ENCODE measurements around the gene VSTM1. TPM values are rescaled to one million over a fixed set of nuclear protein-coding genes. Genes with fewer than 3 reads are reported as not detected.

Gene VSTM1
- total and polyA plus RNA-seq, 2 donors: 0.37 to 1.1 TPM

DNA sequence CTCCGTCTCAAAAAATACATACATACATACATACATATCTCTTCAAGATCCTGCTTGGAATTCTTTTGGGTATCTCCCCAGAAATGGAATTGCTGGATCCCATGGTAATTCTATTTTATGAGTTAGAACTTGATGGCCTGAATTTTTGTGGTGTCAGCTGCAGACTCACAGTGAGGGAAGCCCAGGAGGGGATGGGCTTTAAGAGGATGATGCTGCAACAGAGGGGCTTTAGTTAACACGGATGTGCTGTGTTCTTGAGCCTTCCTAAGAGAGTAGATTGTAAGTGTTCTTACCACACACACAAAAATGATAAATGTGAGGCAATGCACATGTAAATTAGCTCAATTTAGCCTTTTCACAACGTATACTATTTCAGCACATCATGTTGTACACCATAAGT is 40.5 kb downstream of the VSTM1 start:
- H3K9me3 ChIP-seq (ENCODE audit: control insufficient read depth in 2 of 2, insufficient read depth in 1 of 2, low read length in 1 of 2): no peaks in the 10 kb centered on the region
- no peak for DNase-seq (ENCODE audit: low read depth in 6 of 9, low spot score in 9 of 9)
- H3K27ac ChIP-seq (ENCODE audit: low read depth in 1 of 2, low read length in 1 of 2): no peak overlapping the region
- H3K36me3 ChIP-seq (ENCODE audit: control insufficient read depth in 2 of 2, insufficient read depth in 2 of 2, low read length in 1 of 2): no peaks in the 10 kb centered on the region
- H3K27me3 ChIP-seq (ENCODE audit: control insufficient read depth in 2 of 2, insufficient read depth in 1 of 2, low read length in 1 of 2): peaks cover 0 to 5% of the 10 kb centered on the region in 2 donors
- no peak overlapping the region for H3K4me3 ChIP-seq (ENCODE audit: low read length in 2 of 2)
- 56% methylated on average over 3 of the region's 3 CpGs for WGBS
- no peaks in the 10 kb centered on the region for H3K4me1 ChIP-seq (ENCODE audit: control insufficient read depth in 2 of 2, insufficient read depth in 2 of 2, low read length in 2 of 2)

DNA sequence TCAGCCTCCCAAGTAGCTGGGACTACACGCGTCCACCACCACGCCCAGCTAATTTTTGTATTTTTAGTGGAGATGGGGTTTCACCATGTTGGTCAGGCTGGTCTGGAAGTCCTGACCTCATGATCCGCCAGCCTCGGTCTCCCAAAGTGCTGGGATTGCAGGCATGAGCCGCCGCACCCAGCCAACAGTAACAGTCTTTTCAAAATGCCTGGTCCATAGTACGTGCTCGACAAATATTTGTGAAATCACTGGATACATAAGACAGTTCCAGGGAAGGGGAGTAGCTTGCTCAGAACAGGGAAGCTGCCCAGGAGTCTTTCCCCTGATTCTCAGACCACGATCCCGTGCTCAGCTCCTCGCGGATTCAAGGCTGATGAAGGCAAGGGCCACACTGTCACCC is 41.8 kb downstream of the VSTM1 start:
- Histone ChIP-seq H3K27me3 (ENCODE audit: control insufficient read depth in 2 of 2, insufficient read depth in 1 of 2, low read length in 1 of 2) (peaks cover 0 to 5% of the 10 kb centered on the region in 2 donors), H3K4me3 (ENCODE audit: low read length in 2 of 2) (no peak overlapping the region), H3K4me1 (ENCODE audit: control insufficient read depth in 2 of 2, insufficient read depth in 2 of 2, low read length in 2 of 2) (no peaks in the 10 kb centered on the region), H3K27ac (ENCODE audit: low read depth in 1 of 2, low read length in 1 of 2) (no peak overlapping the region), H3K36me3 (ENCODE audit: control insufficient read depth in 2 of 2, insufficient read depth in 2 of 2, low read length in 1 of 2) (no peaks in the 10 kb centered on the region), H3K9me3 (ENCODE audit: control insufficient read depth in 2 of 2, insufficient read depth in 1 of 2, low read length in 1 of 2) (no peaks in the 10 kb centered on the region)
- 97% methylated on average over 13 of the region's 13 CpGs for WGBS
- no peak for DNase-seq (ENCODE audit: low read depth in 6 of 9, low spot score in 9 of 9)

DNA sequence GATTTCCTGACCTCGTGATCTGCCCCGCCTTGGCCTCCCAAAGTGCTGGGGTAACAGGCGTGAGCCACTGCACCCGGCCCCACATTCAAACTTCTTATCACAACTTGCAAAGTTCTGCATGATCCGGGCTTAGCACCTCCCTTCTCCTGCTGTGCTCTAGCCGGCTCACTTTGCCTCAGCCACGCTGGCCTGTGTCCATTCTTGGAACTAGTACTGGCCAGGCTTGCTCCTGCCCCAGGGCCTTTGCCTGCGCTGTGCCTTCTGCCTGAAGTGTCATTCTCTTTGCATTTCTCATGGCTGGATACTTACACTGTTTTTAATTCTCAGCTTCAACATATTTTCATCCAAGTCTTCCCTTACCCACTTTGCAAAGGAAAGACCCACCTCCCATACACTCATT is 42.3 kb downstream of the VSTM1 start:
- H3K27ac ChIP-seq (ENCODE audit: low read depth in 1 of 2, low read length in 1 of 2): no peak overlapping the region
- DNase-seq (ENCODE audit: low read depth in 6 of 9, low spot score in 9 of 9): no peak
- H3K9me3 ChIP-seq (ENCODE audit: control insufficient read depth in 2 of 2, insufficient read depth in 1 of 2, low read length in 1 of 2): no peaks in the 10 kb centered on the region
- H3K27me3 ChIP-seq (ENCODE audit: control insufficient read depth in 2 of 2, insufficient read depth in 1 of 2, low read length in 1 of 2): peaks cover 0 to 5% of the 10 kb centered on the region in 2 donors
- H3K4me1 ChIP-seq (ENCODE audit: control insufficient read depth in 2 of 2, insufficient read depth in 2 of 2, low read length in 2 of 2): no peaks in the 10 kb centered on the region
- no peaks in the 10 kb centered on the region for H3K36me3 ChIP-seq (ENCODE audit: control insufficient read depth in 2 of 2, insufficient read depth in 2 of 2, low read length in 1 of 2)
- H3K4me3 ChIP-seq (ENCODE audit: low read length in 2 of 2): no peak overlapping the region
- WGBS: 95% methylated on average over 8 of the region's 8 CpGs

DNA sequence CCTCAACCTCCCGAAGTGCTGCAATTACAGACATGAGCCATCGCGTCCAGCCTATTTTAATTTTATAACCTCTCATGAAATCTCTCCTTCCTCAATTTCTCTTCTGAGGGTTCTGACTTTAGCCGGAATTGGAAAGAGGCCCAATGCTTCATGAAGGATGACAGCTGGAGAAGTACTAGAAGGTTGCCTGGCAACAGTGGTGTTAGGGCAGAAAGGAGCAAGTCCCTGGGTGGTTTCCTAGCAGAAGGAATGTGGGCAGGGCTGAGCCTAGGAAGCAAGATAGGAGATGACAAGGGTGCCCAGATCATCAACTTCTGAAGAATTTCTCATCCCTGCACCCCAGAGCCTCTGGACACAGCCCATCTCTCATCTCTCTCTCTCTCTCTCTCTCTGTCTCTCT is 46.4 kb downstream of the VSTM1 start:
- Histone ChIP-seq H3K4me1 (ENCODE audit: control insufficient read depth in 2 of 2, insufficient read depth in 2 of 2, low read length in 2 of 2) (no peaks in the 10 kb centered on the region), H3K27ac (ENCODE audit: low read depth in 1 of 2, low read length in 1 of 2) (no peak overlapping the region), H3K4me3 (ENCODE audit: low read length in 2 of 2) (no peak overlapping the region), H3K9me3 (ENCODE audit: control insufficient read depth in 2 of 2, insufficient read depth in 1 of 2, low read length in 1 of 2) (no peaks in the 10 kb centered on the region), H3K27me3 (ENCODE audit: control insufficient read depth in 2 of 2, insufficient read depth in 1 of 2, low read length in 1 of 2) (no peaks in the 10 kb centered on the region), H3K36me3 (ENCODE audit: control insufficient read depth in 2 of 2, insufficient read depth in 2 of 2, low read length in 1 of 2) (no peaks in the 10 kb centered on the region)
- DNase-seq (ENCODE audit: low read depth in 6 of 9, low spot score in 9 of 9): no peak
- WGBS: 96% methylated on average over 4 of the region's 4 CpGs

DNA sequence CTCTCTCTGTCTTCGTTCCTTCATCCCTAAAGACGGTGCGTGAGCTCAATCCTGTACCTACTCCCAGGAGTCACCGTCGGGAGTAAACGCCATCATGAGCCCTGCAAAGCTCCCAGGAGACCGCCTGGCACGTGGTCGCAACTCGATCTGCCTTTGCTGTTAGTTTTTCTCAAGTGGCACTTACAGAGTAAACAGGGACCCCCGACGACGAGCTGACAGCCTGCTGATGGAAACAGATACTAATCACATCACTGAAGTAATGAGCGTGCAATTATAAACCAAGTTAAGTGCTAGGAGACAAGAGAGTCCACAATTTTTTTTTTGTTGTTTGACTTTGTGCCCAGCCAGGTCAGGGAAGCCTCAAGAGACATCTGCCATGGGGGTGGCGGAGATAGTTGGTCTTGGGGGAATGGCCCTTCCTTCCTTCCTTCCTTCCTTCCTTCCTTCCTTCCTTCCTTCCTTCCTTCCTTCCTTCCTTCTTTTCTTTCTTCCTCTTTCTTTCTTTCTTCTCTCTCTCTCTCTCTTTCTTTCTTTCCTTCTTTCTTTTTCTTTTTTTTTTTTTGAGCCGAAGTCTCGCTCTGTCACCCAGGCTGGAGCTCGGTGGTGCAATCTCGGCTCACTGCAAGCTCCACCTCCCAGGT is 48.7 kb downstream of the VSTM1 start:
- no peak for DNase-seq (ENCODE audit: low read depth in 6 of 9, low spot score in 9 of 9)
- no peaks in the 10 kb centered on the region for H3K4me1 ChIP-seq (ENCODE audit: control insufficient read depth in 2 of 2, insufficient read depth in 2 of 2, low read length in 2 of 2)
- H3K36me3 ChIP-seq (ENCODE audit: control insufficient read depth in 2 of 2, insufficient read depth in 2 of 2, low read length in 1 of 2): no peaks in the 10 kb centered on the region
- no peaks in the 10 kb centered on the region for H3K9me3 ChIP-seq (ENCODE audit: control insufficient read depth in 2 of 2, insufficient read depth in 1 of 2, low read length in 1 of 2)
- H3K27ac ChIP-seq (ENCODE audit: low read depth in 1 of 2, low read length in 1 of 2): no peak overlapping the region
- WGBS: 67% methylated on average over 19 of the region's 19 CpGs
- H3K27me3 ChIP-seq (ENCODE audit: control insufficient read depth in 2 of 2, insufficient read depth in 1 of 2, low read length in 1 of 2): peaks cover 0 to 5% of the 10 kb centered on the region in 2 donors
- H3K4me3 ChIP-seq (ENCODE audit: low read length in 2 of 2): no peak overlapping the region

DNA sequence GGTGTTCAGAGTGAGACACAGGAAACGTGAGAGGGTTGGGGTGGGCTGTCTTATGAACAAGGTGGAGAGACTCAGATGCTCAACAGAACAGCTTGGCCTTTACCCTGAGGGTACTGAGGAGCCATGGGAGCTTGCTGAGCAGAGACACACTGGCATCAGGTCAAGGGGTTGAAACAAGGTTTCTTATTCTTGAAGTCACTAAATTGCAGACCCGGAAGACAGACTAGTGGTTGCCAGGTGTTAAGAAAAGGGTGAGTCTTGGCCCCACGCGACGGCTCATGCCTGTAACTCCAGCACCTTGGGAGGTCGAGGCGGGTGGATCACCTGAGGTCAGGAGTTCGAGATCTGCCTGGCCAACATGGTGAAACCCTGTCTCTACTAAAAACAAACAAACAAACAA is 49.8 kb downstream of the VSTM1 start:
- no peak for DNase-seq (ENCODE audit: low read depth in 6 of 9, low spot score in 9 of 9)
- WGBS: 84% methylated on average over 8 of the region's 8 CpGs
- H3K4me1 ChIP-seq (ENCODE audit: control insufficient read depth in 2 of 2, insufficient read depth in 2 of 2, low read length in 2 of 2): no peaks in the 10 kb centered on the region
- no peaks in the 10 kb centered on the region for H3K9me3 ChIP-seq (ENCODE audit: control insufficient read depth in 2 of 2, insufficient read depth in 1 of 2, low read length in 1 of 2)
- no peak overlapping the region for H3K4me3 ChIP-seq (ENCODE audit: low read length in 2 of 2)
- no peaks in the 10 kb centered on the region for H3K36me3 ChIP-seq (ENCODE audit: control insufficient read depth in 2 of 2, insufficient read depth in 2 of 2, low read length in 1 of 2)
- peaks cover 0 to 5% of the 10 kb centered on the region in 2 donors for H3K27me3 ChIP-seq (ENCODE audit: control insufficient read depth in 2 of 2, insufficient read depth in 1 of 2, low read length in 1 of 2)
- no peak overlapping the region for H3K27ac ChIP-seq (ENCODE audit: low read depth in 1 of 2, low read length in 1 of 2)

DNA sequence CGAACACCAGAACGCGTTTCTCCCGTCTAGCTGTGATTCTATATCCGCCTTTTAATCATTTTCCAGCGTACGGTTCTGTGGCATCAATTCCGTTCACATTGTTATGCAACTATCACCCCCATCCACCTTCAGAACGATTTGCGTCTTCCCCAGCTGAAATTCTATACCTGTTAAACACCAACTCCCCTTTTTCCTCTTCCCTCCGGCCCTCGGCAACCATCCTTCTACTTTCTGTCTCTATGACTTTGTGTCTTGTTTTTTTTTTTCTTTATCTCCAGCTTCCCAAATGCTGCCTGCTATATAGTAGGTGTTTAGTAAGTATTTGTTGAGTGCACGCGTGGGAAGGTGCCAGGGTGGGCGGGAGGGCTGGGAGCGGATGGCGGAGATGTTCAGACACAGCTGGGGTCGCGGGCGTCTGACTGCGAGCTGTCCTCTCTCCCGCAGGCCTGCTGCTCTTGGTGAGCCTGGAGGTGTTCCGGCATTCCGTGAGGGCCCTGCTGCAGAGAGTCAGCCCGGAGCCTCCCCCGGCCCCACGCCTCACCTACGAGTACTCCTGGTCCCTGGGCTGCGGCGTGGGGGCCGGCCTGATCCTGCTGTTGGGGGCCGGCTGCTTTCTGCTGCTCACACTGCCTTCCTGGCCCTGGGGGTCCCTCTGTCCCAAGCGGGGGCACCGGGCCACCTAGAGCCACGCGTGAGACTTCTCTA is 52.0 kb downstream of the VSTM1 start:
- WGBS: 48% methylated on average over 36 of the region's 36 CpGs
- H3K27me3 ChIP-seq (ENCODE audit: control insufficient read depth in 2 of 2, insufficient read depth in 1 of 2, low read length in 1 of 2): peaks cover 0 to 5% of the 10 kb centered on the region in 2 donors
- no peak for DNase-seq (ENCODE audit: low read depth in 6 of 9, low spot score in 9 of 9)
- H3K36me3 ChIP-seq (ENCODE audit: control insufficient read depth in 2 of 2, insufficient read depth in 2 of 2, low read length in 1 of 2): no peaks in the 10 kb centered on the region
- no peak overlapping the region for H3K27ac ChIP-seq (ENCODE audit: low read depth in 1 of 2, low read length in 1 of 2)
- H3K4me3 ChIP-seq (ENCODE audit: low read length in 2 of 2): no peak overlapping the region
- no peaks in the 10 kb centered on the region for H3K4me1 ChIP-seq (ENCODE audit: control insufficient read depth in 2 of 2, insufficient read depth in 2 of 2, low read length in 2 of 2)
- no peaks in the 10 kb centered on the region for H3K9me3 ChIP-seq (ENCODE audit: control insufficient read depth in 2 of 2, insufficient read depth in 1 of 2, low read length in 1 of 2)

DNA sequence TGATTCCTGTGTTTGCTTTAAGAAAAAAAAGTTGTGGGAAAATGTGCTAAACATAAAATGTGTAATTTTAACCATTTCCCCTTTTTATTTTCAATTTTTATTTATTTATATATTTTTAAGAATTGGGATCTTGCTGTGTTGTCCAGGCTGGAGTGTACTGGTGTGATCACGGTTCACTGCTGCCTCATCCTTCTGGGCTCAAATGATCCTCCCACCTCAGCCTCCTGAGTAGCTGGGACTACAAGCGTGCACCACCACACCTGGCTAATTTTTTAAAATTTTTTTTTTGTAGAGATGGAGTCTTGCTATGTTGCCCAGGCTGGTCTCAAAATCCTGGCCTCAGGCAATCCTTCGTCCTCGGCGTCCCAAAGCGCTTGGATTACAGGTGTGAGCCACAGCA is 53.2 kb downstream of the VSTM1 start:
- Histone ChIP-seq H3K27me3 (ENCODE audit: control insufficient read depth in 2 of 2, insufficient read depth in 1 of 2, low read length in 1 of 2) (peaks cover 0 to 5% of the 10 kb centered on the region in 2 donors), H3K4me3 (ENCODE audit: low read length in 2 of 2) (no peak overlapping the region), H3K27ac (ENCODE audit: low read depth in 1 of 2, low read length in 1 of 2) (no peak overlapping the region), H3K4me1 (ENCODE audit: control insufficient read depth in 2 of 2, insufficient read depth in 2 of 2, low read length in 2 of 2) (no peaks in the 10 kb centered on the region), H3K9me3 (ENCODE audit: control insufficient read depth in 2 of 2, insufficient read depth in 1 of 2, low read length in 1 of 2) (no peaks in the 10 kb centered on the region), H3K36me3 (ENCODE audit: control insufficient read depth in 2 of 2, insufficient read depth in 2 of 2, low read length in 1 of 2) (no peaks in the 10 kb centered on the region)
- no peak for DNase-seq (ENCODE audit: low read depth in 6 of 9, low spot score in 9 of 9)
- 89% methylated on average over 6 of the region's 6 CpGs for WGBS

DNA sequence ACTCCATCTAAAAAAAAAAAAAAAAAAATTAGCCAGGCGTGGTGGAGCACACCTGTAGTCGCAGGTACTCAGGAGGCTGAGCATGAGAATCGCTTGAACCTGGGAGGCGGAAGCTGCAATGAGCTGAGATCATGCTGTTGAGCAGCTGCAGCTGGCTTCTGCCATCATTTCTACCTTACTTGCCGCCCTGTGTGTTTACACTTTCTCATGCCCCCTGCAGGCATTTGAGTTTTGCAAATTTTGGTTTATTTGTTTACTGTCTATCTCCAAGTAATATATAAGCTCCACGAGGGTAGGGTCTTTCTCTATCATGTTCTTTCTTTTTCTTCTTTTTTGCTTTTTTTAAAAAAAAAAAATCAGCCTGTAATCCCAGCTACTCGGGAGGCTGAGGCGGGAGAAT is 54.3 kb downstream of the VSTM1 start:
- peaks cover 0 to 5% of the 10 kb centered on the region in 2 donors for H3K27me3 ChIP-seq (ENCODE audit: control insufficient read depth in 2 of 2, insufficient read depth in 1 of 2, low read length in 1 of 2)

More for the DNA sequence above, 54.3 kb downstream of the VSTM1 start:
- H3K9me3 ChIP-seq (ENCODE audit: control insufficient read depth in 2 of 2, insufficient read depth in 1 of 2, low read length in 1 of 2): no peaks in the 10 kb centered on the region
- 94% methylated on average over 8 of the region's 8 CpGs for WGBS
- H3K4me1 ChIP-seq (ENCODE audit: control insufficient read depth in 2 of 2, insufficient read depth in 2 of 2, low read length in 2 of 2): no peaks in the 10 kb centered on the region
- no peak for DNase-seq (ENCODE audit: low read depth in 6 of 9, low spot score in 9 of 9)
- no peaks in the 10 kb centered on the region for H3K36me3 ChIP-seq (ENCODE audit: control insufficient read depth in 2 of 2, insufficient read depth in 2 of 2, low read length in 1 of 2)
- H3K4me3 ChIP-seq (ENCODE audit: low read length in 2 of 2): no peak overlapping the region
- no peak overlapping the region for H3K27ac ChIP-seq (ENCODE audit: low read depth in 1 of 2, low read length in 1 of 2)
